ENCODE data around the gene SRP68.

- TF ChIP-seq HDAC2 (IDR thresholded peaks at IDR 0.05): no peak
- TF ChIP-seq POLR2A (conservative IDR thresholded peaks at IDR 0.05): no peak
- TF ChIP-seq NKRF (IDR thresholded peaks at IDR 0.05; ENCODE audit: borderline replicate concordance): no peak
- TF ChIP-seq RBM39 (optimal IDR thresholded peaks at IDR 0.05; ENCODE audit: low read depth, low read length): no peak
- no peak for TF ChIP-seq USF2 (CRISPR knock-in tag; IDR thresholded peaks at IDR 0.05)
- no peak for TF ChIP-seq ZBTB7A (IDR thresholded peaks at IDR 0.05; ENCODE audit: borderline replicate concordance, control insufficient read depth, low read depth, low read length)
- TF ChIP-seq ZBTB33 (CRISPR knock-in tag; IDR thresholded peaks at IDR 0.05): no peak
- TF ChIP-seq PREB (CRISPR knock-in tag; IDR thresholded peaks at IDR 0.05): no peak
- no peak for TF ChIP-seq REST (IDR thresholded peaks at IDR 0.05; ENCODE audit: borderline replicate concordance)
- no peak for TF ChIP-seq REST (CRISPR knock-in tag; IDR thresholded peaks at IDR 0.05; ENCODE audit: low read depth)
- no peak for TF ChIP-seq CTCFL (IDR thresholded peaks at IDR 0.05; ENCODE audit: borderline replicate concordance, insufficient read depth, low read depth, low read length, poor library complexity, severe bottlenecking)
- TF ChIP-seq PBX2 (CRISPR knock-in tag; IDR thresholded peaks at IDR 0.05; ENCODE audit: low read depth): no peak
- TF ChIP-seq PBX2 (tag; conservative IDR thresholded peaks at IDR 0.05; ENCODE audit: low read depth): no peak
Measured at GRCh38 chr17:76025294-76025693, 47.0 kb downstream of the SRP68 start.
